ENCODE data around the gene VPS45.
A peak's percentile ranks its signal among the peaks of the same experiment; 100 is the strongest.
"Not testable (repeated sequence)": the region's sequence is repeated elsewhere in the genome, so short reads cannot be mapped to it uniquely, and the experiment has no call there.

The VPS45 gene

DNA sequence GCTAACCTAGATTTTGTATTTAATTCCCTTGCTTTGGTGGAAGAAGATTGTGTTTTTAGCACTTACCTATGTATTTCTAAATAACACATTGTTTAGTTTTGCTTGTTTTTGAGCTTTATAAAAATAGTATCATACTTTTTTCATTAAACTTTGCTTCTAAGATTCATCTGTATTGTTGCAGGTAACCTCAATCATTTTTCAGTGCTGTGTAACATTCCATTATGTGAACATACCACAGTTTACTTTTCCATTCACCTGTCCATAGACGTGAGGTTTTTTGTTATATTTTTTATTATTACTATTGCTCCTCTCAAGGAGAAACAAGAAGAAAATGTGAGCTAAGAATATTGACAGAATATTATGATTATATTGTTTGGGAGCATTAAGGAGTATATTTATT lies 67.0 kb downstream of the VPS45 start:
- no peak for DNase-seq (ENCODE audit: low read depth)

DNA sequence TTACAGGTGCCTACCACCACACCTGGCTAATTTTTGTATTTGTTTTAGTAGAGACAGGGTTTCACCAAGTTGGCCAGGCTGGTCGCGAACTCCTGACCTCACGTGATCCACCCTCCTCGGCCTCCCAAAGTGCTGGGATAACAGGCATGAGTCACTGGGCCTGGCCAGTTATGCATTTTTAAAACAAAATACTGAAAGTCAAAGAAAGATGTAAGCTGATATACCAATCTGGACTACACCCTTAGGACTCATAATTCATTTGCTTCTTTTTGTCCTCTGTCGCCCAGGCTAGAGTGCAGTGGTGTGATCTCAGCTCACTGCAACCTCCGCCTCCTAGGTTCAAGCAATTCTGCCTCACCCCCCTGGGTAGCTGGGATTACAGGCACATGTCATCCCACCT lies 67.8 kb downstream of the VPS45 start:
- DNase-seq (ENCODE audit: low read depth), result not testable (repeated sequence)

DNA sequence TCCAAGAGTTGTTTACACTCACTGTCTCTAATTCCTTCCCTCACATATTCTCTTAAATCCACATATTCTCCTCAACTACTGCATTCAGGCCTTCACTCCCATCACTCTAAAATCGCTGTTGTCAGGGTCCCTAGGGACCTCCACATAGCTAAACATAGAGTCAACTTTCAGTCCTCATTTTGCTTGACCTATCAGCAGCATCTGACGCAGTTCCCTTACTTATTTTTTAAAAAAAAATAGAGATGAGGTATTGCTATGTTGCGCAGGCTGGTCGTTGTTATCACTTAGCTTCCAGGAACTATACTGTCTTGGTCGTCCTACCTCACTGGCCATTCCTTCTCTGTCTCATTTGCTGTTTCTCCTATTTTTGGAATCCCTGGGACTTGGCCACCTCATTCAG lies 70.5 kb downstream of the VPS45 start:
- no peak for DNase-seq (ENCODE audit: low read depth)

DNA sequence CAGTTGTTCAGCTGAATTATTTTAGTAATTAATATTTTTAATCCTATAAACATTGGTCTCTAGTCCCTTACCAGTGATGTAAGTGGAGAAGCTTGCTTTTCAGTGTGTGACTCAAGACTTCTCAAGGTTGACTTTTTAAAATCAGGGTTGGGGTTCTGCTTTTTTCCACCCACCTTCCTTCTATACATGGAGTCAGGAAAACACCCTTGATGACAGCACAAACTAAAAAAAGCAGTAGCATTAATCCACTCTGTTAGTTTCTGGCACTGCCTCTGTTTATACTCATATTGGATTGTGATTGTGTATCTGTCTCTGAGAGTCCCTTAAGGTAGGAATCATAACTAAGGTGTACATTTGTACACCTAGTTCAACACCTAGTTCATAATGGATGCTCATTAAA lies 73.9 kb downstream of the VPS45 start:
- no peak for DNase-seq (ENCODE audit: low read depth)

DNA sequence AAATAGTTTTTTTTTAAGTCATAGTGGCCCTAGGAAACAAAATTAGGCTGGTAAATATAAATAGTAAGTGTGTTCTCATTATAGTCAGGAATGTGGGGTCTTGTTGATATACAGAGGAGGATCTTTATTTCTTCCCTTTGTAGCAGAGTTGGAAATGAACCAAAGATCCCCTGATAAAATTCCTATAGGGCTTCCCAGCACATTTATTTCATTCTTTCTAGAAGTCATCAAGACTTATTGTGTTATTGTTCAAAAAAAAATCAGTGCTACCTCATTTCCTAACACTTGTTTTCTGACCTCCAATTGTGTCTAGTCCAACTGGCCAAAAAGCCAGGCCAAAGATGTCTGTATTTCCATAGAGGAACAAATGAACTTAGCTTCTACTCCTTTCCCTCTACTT lies 74.5 kb downstream of the VPS45 start:
- DNase-seq (ENCODE audit: low read depth), result no peak

DNA sequence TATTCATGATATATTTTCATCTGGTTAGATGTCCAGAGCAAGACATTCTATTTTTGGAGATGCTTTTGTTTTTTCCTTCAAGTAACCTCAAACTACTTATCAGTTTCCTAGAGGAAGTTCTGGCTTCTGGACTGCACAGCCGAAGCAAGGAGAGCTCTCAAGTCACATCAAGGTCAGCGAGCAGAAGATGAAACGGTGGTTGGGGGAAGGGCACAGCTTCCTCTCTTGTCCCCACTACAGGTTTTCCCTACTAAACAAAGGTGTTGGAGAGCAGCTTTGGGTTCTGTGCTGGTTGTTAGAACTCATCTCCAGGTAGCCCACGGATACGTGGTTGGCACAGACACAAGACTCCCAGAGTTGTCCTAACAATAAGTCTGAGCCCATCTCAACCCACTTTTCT lies 77.0 kb downstream of the VPS45 start:
- no peak for DNase-seq (ENCODE audit: low read depth)

DNA sequence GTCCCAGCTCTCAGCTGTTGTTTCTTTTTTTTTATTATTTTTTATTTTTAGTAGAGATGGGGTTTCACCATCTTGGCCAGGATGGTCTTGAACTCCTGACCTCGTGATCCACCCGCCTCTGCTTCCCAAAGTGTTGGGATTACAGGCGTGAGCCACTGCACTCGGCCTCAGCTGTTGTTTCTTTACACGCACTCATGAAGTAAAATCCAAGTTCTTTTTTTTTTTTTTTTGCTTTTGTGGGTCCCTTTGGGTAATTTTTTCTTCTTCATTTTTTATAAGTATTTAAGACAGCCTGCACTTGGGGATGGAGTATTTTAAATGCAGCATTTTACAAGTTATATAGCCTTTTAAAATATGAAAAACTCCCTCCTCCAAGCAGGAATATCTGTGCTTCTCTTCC lies 78.4 kb downstream of the VPS45 start:
- not testable (repeated sequence) for DNase-seq (ENCODE audit: low read depth)

DNA sequence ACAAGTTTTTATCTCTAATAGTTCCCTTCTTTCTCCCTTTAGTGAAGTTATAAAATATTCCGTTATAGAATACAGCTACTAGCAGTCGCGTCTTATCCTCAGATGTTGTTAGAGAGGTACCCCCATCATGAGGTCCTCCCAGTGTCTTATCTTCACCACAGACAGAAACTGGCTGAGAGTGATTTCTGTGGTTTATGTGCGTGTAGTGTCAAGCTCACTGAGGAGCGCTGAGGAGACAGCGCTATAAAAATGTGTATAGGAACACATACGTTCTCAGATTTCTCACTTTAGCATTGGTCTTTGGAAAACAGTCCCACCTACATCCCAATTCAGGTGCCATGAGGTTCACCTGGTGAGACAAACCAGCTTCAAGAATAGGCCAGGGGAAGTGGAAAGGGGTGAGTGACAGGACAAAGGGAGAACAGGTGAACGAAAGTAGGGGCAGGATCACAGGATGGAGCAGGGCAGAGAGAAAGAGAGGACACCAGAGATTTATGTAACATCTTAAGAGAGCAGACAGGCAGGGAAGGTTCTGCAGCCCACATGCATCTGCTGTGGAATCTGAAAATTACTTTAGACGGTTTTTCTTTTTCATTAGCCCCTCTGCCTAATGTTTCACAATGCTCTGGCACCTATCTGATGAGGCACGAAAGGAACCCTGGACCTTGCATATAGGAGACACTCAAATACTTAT lies 79.4 kb downstream of the VPS45 start:
- DNase-seq (ENCODE audit: low read depth), result no peak

DNA sequence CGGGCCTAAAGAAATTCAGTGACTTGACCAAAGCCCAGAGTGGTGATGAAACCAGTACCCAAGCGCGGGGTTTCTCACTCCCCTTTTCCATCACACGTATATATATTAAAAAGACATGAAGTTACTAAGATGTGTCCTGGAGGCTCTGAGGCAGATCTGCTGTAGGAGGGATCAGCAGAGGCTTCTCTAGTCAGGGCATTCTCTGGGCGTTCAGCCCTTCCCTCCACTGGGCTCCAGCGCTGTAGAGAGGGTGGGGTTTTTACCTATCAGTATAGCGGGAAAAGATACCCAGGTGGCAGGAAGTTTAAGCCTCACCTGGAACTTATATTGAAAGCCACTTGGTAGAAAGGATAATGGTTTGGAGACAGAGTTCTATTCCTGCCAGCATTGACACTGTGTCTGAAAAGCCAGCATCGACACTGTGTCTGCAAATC lies 81.3 kb downstream of the VPS45 start:
- no peak for DNase-seq (ENCODE audit: low read depth)

DNA sequence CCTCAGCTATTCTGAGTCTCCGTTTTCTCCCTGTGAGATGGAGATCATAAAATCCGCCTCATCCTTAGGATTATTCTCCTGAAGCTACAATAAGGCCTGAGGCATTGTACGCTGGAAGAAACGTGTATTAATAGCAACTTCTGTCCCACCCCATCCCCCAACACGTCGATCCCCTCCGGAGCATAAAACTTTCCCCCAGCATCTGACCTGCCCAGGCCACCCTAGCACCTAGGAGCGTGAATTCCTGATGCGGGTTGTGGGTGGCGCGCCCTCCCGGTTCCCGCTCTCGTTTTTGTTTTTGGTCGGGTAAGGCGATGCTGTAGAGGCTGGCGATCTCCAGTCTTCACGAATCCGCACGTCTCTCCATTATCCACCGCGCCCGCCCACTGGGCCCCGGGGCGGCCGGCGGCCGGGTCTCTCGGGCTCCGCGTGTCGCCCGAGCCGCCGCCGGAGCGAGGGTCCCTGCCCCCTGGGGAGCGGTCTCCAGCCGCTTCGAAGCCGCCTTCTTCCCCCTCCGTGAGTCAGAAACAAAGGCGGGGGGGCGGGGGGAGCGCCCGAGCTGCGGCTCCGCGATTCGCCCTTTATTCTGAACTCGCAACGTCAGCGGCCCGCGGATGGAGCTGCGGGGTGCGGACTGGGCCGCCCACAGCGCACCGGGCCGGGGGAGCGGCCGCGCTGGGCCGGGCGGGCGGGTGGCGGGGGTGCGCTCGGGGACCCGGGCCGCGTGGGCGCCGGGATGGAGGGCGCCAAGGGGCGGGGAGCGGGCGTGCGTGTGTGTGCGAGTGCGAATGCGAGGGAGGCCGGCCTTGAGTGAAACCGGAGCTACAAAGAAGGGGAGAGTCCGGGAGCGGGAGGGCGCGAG lies 81.9 kb downstream of the VPS45 start, which contains the start of gene PLEKHO1:
PLEKHO1 (plus strand) TSS at position 646 of the 862 bp plus-strand sequence. CDS start 342 bp downstream, outside the sequence.
- peak; percentile 82 for DNase-seq (ENCODE audit: low read depth)

DNA sequence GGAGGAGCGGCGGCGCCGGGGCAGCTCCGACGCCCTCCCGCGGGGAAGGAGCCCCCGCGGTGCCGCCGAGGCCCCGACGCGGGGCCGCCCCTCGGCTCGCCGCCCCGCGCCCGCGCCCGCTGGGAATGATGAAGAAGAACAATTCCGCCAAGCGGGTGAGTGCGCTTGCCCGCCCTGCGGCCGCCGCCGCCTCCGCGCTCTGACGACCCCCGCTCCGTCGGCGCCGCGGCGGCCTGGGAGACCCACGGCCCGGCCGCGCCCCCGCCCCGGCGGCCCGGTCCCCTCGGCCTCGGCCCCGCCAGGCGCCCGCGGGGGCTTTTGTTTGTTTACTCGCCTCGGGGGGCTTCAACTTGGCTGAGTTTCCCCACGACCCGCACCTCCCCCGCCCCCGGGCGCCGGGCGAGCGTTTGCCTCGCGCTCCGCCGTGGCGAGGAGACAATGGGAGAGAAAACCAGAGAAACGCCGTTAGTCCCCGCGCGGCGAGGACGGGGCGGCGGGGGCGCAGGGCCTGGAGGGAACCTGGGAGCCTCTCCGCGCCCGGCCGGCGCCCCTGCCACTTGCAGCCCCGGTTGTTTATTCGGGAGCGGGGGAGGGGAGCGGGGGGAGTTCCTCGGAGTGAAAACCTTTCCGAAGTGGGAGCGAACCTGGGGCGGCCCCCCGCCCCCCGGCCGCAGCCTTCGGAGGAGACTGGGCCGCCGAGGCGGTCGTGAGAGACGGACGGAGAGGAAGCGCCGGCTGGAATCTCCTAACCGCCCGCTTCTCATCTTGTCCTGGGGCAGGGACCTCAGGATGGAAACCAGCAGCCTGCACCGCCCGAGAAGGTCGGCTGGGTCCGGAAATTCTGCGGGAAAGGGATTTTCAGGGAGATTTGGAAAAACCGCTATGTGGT lies 82.8 kb downstream of the VPS45 start:
- peak; percentile 8 for DNase-seq (ENCODE audit: low read depth)

DNA sequence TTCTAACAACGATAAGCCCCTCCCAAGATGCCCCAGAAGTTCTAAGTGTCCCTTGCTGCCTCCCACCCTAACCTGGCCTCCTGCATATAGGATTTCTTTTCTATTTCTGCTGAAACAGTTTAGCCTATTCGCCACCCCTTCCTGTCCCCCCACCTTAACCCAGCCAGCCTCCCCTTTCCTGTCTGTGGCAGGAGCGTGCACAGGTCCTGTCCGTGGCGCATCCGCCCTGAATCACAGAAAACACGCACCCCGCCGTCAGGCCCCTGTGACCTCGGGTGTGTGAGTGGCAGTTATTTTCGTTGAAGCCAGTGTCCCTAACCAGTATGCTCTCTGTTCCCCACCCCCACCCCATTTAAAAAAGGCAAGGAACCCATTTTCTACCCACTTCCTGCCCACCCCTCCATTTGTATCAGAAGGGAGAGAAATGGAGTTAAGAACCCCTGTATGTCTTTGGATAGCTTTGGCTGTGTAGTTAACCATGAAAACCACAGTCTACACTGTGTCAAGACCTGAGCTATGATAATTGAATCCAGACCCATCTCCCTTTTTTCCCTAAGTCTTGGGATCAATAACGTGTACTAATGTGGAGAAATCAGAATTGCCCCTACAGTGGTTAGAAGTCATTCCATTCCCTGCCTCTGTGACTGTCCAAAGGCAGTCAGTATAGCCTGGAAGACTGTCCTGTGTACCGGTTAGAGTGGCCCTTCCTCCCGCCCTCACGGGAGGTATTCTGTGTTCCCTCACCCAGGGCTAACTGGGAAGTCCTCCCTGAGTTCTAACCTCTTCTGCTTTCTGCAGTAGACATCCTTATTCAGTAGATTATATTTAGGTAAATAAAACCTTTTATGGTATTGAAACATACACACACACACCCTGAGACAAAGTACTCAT lies 84.0 kb downstream of the VPS45 start:
- peak; percentile 54 for DNase-seq (ENCODE audit: low read depth)

DNA sequence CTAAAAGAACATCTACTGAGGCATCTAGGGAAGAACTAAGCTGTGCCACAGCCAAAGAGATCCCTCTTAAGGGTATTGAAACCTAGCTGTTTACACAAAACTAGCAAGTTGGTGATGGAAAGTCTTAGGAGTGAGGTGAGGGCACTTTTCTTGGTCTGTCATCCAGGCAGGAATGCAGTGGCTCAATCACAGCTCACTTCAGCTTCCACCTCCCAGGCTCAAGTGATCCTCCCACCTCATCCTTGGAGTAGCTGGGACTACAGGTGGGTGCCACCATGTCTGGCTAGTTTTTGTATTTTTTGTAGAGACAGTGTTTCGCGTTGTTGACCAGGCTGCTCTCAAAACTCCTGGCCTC lies 84.6 kb downstream of the VPS45 start:
- no peak for DNase-seq (ENCODE audit: low read depth)

DNA sequence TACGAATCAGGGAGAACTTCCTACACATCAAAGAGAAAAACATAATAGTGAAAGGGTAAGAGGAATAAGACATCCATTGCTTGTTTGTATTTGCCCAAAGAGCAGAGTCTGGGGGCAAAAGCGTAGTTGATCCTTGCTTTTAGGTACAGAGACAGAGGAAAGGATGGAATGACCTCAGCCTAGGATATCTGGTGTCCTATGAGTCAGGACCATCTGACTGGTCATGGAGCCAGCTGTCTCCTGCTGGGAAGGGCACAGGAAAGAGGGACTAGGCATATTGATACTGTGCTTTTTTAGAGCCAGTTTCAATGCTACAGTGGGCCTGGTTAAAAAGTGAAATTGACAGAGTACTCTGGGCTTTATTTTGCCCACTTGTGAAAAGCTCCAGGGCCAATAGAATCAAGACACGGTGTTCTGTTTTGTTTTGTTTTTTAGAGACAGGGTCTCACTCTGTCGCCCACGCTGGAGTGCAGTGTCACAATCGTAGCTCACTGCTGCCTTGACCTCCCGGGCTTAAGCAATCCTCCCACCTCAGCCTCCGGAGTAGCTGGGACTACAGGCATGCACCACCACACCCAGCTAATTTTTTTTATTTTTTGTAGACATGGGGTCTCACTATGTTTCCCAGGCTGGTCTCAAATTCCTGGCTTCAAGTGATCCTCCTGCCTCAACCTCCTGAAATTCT lies 85.3 kb downstream of the VPS45 start:
- no peak for DNase-seq (ENCODE audit: low read depth)

DNA sequence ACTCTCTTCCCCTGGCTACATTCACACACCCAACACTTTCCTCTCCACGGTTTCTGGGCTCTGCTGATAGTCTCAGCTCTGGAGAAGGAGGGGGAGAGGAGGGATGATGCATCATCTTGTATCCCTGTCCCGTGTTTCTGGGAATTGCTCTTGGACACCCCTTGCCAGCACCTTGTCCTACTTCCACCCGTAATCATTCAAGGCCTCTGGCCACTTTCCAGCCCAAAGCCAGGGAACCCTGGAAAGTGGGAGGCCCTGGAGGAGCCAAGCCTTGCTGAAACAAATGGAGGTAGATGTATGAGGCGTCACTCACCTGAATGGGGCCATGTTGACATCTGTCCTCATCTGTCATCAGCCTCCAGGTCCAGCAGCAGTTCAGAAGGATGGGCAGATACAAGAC lies 86.6 kb downstream of the VPS45 start:
- no peak for DNase-seq (ENCODE audit: low read depth)

DNA sequence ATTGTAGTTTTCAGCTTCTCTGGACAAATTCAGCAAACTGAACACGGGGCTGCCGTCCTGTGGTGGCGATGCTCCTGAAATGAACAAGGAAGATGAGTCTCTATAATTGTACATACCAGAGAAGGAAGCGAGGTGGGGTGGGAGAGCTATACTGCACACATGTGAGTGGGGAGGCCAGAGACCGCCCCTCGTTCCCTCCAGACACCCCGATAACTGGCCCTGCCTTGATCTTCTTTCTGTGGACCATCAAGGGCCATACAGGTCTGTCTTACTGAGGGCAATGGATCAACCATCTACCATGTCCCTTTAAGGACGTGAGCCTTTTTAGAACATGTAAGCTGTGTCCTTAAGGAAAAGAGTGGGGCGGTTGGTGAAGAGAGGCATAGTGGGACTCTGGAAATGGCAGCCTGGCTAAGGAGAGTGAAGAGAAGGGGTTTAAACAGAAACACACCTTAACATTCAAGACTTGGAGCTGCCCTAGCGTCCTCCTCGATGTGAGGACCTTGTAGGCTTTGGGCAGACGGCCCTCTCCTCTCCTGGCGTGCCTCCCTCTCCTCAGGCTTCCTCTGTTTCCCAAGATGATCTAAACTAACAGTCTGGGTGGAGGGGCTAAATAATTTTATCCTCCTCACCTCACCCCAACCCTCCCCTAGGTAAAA lies 88.0 kb downstream of the VPS45 start:
- no peak for DNase-seq (ENCODE audit: low read depth)

DNA sequence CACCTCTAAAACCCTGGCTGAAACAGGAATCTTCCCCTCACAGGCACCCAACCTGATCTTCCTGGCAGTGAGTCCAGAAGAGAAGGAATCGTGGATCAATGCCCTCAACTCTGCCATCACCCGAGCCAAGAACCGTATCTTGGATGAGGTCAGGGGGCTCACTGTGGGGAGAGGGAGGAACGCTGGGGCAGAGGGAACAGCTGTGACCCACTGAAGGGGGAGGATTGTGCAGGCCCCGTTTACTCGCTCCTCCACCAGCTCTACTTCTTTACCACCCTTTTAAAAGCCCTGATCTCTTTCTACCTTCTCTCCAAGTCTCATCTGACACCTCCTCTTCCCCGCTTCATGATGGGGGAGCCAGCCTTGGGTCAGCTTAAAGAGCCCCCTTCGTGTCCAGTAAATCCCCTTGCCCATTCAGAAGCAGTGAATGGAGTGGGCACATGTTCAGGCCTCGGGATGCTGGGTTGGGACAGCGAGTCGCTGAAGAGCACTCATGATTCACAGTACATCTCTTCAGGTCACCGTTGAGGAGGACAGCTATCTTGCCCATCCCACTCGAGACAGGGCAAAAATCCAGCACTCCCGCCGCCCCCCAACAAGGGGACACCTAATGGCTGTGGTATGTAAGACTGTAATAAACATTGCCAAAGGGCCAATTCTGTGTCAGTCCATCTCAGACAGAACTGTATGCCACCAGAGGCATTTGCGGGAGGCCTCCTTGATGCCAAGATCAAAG lies 89.5 kb downstream of the VPS45 start:
- no peak for DNase-seq (ENCODE audit: low read depth)

DNA sequence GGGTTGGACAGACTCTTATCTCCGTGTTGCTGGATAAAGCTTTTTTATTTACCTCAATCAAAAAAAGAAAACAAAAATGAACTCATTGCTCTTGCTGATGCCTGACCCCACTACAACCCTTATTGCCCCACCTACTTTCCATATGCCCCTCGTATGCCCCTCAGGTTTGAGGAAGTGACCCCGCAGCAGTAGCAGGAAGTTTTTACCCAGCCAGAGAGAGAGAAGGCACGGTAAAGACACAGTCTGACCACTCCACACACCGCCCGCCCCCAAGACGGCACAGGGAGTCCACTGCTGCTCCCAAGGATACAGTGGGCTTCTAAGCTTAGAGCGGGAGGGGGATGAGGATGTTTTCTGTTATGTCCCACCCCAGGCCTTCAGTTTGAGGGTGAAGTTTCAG lies 92.0 kb downstream of the VPS45 start:
- DNase-seq (ENCODE audit: low read depth), result no peak

DNA sequence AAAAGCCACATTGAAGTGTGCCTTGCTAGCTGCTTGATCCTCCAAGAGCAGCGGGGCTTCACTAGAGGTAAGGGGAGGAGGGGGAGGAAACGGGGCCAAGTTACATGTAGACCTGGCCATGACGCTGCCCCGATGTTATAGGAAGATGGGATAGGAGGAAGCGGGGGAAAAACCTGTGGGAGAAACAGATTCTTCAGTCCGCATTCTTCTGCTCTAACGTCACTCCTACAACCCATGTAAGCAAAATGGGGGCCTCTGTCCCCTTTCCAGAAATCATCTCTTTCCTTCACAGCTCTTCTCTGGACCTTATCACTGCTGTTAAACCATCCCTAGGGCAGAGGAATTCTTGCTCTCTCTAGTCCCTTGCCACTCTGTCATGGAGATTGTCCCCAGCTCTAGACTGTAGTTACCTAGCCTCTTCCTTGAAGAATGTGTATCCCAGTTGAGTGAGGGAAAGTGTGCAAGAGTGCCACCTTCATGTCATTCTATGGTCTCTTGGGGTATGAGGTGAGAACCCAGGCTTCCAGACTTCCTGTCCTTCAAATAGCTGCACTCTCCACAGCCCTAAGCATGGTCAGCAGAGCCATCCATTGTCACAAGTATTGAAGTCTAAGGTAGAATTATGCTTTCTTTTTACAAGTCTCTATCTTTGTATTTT lies 93.5 kb downstream of the VPS45 start:
- no peak for DNase-seq (ENCODE audit: low read depth)

Data from activated T-helper 9 cell treated with anti-CD3 and anti-CD28 coated beads, Interleukin-2, amount 50 U/mL, for 16 hours (primary cell).